HS-27A (cell line): Measurements from ENCODE around the gene NEU2.
"Not testable (repeated sequence)": the region's sequence is repeated elsewhere in the genome, so short reads cannot be mapped to it uniquely, and the experiment has no call there.

ENCODE experiments used
- DNase-seq: peaks from one replicate; pipeline ENCODE4 v3.0.0-alpha.2; 2012; ENCODE audit warnings: low read depth, missing footprints

Gene NEU2

DNA sequence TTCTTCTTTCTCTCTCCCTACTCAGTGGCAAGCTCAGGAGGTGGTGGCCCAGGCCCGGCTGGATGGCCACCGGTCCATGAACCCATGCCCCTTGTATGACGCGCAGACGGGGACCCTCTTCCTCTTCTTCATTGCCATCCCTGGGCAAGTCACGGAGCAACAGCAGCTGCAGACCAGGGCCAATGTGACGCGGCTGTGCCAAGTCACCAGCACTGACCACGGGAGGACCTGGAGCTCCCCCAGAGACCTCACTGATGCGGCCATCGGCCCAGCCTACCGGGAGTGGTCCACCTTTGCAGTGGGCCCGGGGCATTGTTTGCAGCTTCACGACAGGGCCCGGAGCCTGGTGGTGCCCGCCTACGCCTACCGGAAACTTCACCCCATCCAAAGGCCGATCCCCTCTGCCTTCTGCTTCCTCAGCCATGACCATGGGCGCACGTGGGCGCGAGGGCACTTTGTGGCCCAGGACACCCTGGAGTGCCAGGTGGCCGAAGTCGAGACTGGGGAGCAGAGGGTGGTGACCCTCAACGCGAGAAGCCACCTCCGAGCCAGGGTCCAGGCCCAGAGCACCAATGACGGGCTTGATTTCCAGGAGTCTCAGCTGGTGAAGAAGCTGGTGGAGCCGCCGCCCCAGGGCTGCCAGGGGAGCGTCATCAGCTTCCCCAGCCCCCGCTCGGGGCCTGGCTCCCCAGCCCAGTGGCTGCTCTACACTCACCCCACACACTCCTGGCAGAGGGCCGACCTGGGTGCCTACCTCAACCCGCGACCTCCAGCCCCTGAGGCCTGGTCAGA lies 1.8 kb downstream of the NEU2 start:
- DNase-seq = no peak

DNA sequence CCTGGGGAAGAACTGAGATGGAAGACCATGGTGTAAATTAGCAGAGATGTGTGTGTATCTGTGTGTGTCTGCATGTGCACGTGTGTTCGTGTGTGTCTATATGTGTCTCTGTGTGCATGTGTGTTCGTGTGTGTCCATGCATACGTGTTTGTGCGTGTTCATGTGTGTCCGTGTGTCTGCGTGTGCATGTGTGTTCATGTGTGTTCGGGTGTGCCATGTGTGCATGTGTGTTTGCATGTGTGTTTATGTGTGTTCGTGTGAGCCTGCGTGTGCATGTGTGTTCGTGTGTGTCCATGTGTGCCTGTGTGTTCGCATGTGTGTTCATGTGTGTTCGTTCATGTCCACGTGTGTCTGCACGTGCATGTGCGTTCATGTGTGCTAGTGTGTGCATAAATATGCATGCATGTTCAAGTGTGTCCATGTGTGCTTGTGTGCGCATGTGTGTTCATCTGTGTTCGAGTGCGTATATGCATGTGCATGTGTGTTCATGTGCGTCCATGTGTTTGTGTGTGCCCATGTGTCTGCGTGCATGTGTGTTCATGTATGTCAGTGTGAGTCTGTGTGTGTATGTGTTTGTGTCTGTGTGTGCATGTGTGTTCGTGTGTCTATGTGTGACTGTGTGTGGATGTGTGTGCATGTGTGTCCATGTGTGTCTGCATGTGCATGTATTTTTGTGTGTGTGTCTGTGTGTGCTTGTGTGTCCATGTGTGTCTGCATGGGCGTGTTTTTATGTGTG lies 3.1 kb downstream of the NEU2 start:
- DNase-seq = no peak

DNA sequence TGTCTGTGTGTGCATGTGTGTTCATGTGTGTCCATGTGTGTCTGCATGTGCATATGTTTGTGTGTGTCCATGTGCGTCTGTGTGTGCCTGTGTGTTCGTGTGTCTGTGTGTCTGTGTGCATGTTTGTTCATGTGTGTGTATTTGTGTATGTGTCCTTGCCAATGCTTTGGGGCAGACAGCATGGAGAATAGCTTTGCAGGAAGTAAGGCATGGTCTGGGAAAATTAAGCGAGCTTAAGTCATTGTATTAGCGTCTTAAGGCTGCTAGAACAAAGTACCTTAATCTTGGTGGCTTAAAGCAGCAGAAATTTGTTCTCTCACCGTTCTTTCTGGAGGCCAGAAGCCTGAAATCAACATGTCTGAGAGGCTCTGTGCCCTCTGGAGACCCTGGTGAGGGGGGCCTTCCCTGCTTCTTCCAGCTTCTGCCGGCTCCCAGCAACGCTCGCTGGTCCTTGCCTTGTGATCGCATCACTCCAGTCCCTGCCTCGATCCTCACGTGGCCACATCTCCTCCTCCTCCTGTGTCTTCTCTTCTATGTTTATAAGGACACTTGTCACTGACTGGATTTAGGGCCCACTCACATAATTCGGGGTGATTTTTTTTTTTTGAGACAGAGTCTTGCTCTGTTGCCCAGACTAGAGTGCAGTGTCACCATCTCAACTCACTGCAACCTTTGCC lies 3.8 kb downstream of the NEU2 start:
- DNase-seq = no peak

DNA sequence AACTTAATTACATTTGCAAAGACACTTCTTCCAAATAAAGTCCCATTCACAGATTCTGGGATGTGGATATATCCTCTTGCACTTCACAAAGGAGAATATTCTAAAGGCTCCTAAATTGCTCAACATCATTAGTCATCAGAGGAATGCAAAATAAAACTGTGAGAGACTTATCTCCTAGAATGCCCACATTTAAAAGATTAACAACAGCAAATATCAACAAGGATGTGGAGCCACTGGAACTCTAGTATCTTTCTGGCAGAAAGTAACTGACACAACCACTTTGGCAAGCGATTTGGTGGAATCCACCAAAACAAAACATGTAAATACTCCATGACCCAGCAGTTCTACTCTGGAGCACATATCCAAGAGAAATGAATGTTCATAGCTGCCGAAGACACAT lies 4.6 kb downstream of the NEU2 start:
- DNase-seq = no peak

GRCh38 chr2:233039212-233039845 lies 6.9 kb downstream of the NEU2 start:
- DNase-seq = no peak

DNA sequence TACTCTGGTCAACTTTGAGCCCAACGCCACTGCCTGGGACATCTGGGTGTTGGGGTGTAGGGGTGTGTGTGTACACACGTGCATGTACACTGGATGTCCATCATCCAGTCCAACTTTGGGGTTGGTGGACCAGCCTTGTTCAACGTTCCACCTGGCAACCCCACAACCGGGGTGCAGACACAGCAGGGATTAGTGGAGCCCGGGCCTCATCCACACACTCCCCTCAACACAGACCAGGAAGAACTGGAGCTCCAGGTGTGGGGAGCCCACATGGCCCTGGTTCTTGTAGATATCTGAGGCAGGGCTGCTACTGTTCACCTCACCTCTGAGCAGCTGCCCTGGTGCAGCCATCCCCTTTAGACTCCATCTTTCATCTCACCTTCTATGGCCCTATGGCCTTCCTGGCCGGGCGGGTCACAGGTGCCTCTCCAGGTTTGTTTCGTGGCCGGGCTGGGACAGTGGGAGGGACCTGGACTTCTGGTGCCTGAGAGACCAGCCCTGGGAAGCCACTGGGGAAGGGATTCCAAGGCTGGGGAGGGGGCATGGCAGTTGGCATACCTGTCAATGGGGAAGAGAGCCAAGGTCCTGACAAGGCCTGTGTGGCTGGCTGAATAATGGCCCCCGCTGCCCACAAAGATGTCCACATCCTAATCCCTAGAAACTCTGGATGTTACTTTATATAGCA lies 7.5 kb downstream of the NEU2 start:
- no peak for DNase-seq

GRCh38 chr2:233040571-233040970 lies 8.1 kb downstream of the NEU2 start:
- DNase-seq = no peak

GRCh38 chr2:233041722-233042323 lies 9.4 kb downstream of the NEU2 start:
- DNase-seq = no peak

DNA sequence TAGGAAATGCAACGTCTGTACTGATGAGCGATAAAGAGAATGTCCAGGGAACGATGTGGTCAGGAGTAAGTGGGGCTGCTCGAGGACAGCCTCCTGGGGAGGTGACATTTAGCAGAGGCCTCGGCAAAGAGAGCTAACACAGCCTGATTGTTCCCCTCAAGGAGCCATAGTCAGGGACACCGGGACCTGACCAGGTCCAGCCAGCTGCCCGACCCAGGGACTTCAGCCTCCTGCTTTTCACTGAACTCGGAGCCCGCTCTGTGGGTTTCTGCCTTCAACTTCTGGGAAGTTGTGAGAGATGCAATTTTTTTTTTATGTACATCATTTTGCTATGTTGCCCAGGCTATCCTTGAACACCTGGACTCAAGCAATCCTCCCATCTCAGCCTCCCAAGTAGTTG lies 10.1 kb downstream of the NEU2 start:
- no peak for DNase-seq

GRCh38 chr2:233044974-233045605 lies 12.6 kb downstream of the NEU2 start:
- DNase-seq = no peak

DNA sequence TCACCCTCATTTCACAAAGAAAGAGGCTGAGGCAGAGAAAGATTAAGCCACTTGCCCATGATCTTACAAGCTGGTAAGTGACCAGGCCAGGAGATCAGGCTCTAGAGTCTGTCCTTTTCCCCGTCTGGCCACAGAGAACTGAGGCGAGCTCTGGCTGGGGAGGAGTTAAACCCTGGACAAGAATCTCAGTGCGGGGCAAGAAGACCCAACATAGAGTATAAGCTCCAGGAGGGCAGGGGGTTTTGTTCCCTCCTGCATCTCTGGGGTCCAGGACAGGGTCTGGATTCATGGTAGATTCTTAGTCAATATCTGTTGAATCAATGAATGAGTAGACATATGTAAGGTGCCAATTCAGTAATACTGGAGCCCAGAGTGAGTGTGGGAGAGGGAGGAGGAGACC lies 14.7 kb downstream of the NEU2 start:
- no peak for DNase-seq

DNA sequence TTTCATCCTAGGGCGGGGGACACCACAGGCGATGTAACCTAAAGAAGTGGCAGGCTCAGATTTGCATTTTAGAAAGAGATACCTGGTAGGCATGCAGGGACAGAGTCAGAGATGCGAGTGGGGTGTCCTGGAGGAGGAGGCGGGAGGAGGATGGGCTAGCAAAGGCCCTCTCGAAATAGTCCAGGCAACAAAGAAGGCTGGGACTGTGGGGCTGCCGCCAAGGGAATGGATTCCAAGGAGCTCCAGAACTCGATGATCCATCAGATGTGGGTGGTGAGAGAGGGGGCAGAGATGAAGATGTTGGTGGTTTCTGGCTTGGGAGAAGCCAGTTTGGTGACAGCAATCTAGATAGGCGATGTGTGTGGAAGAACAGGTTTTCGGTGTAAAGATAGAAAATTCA lies 15.2 kb downstream of the NEU2 start:
- DNase-seq = no peak

- DNase-seq = no peak
Observed at GRCh38 chr2:233048569-233049193, 16.2 kb downstream of the NEU2 start.

- DNase-seq = no peak
Observed at GRCh38 chr2:233049194-233049761, 16.8 kb downstream of the NEU2 start.

DNA sequence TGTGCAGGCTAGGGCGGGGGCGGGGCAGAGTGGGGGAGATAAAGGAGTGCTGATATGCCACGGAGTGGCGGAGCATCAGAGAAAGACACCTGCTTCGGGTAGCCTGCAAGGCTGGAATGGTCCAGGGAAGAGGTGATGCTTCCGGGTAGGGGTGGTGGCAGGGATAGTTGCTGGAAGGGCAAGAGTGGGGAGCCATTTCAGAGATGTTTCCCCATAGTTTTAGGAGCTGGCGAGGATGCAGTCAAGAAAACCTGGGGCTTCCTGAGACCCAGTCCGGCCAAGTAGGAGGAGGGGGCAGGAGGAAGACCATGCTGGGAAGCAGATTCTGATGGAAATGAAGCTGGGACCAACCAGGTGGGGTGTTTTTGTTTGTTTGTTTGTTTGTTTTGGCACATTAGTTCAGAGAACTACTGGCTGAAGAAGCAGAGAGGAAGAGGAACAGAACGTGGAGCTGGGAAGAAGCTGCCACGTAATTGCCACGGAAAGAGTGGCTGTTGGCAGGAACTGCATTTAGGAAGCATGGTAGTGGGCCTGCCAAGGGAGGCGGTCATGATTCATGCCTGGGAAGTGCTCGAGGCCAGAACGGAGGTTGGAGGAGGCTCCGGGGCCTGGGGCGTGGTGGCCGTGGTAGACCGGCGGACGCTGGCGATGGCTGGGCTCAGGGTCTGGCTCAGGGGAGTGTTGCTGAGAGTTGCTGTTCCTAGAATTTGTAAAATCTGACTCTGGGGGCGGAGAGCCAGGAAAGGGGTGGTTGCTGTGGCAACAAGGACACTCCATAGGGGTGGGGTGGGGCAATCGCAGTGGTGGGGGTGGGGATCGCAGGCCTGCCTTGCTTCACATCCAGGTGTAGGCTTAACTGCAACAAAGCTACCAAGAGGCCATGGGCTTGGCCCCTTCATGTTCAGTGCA lies 19.0 kb downstream of the NEU2 start:
- no peak for DNase-seq

GRCh38 chr2:233052517-233052916 lies 20.0 kb downstream of the NEU2 start:
- not testable (repeated sequence) for DNase-seq

GRCh38 chr2:233053928-233054784 lies 21.7 kb downstream of the NEU2 start:
- DNase-seq = no peak

DNA sequence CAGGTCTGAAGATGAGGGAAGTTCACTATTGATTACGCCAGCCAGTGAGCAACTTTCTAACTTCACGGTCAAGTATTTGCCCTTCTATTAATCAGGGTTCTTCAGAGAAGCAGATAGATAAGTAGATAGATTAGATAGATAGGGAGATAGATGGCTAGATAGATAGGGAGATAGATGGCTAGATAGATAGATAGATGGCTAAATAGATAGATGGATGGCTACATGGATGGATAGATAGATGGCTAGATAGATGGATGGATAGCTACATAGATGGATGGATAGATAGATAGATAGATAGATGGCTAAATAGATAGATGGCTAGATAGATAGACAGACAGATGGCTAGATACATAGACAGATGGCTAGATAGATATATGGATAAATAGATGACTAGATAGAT lies 22.9 kb downstream of the NEU2 start:
- no peak for DNase-seq
